Stimulated activated CD8-positive, alpha-beta memory T cell treated with anti-CD3 and anti-CD28 coated beads, Interleukin-2, amount 100 ng/mL, for 1 hour (primary cell): ENCODE results near the gene MCM3.

Experiments
- DNase-seq, 2 donors: peaks; one replicate each; pipeline ENCODE4 v3.0.0-alpha.2; 2020; ENCODE audit warnings: low read depth in 2 of 2

MCM3 gene

DNA sequence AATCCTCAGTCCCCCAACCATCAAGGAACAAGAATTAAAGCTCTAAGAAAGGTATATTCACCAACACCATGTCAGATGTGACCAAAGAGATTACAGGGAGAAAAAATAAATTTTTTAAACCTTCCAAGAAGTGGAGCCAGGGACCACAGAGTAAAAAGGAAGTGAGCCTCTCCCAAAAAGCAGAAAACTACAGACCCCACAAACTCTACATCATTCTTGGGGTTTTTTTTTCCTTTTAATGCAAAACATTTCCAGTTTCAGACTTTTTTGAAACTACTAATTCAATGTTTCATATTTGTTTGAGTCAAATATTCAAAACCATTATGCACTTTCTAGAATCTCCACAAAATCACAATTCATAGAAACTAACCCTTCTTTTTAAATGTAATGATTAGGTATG lies 33.4 kb downstream of the MCM3 start:
- no peak for DNase-seq

DNA sequence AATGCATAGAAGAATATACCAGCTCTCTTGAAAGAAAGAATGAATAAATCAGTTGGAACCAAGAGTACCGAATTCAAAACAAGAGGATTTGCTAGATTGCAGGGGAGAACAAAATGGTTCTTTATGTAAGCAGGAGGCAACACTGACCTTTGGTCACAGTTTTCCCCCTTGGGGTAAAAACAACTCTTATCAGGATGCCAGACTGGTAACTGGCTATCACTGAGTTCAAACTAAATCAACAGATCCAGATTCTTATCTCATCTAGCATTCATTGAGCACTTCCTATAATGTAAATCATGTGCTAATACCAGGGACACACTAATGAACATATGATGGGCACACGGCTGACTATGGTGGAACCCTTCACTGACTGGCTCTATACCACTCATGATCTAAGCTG lies 35.5 kb downstream of the MCM3 start:
- no peak for DNase-seq

DNA sequence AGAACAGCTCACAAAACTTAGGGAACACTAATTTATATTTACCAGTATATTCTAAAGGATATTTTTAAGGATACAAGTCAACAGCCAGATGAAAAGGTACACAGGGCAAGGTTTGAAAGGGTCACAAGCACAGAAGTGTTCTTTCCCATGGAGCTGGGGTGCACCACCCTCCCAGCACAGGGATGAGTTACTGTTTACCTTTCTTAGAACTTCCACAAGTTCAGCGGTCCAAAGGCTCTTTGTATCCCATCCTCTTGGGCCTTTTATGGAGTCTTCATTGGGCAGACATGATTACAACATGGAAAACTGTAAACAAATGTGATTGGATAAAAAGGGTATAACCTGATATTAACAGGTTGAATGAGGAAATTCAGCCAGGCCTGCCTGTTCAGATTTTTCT lies 39.1 kb downstream of the MCM3 start:
- no peak for DNase-seq

DNA sequence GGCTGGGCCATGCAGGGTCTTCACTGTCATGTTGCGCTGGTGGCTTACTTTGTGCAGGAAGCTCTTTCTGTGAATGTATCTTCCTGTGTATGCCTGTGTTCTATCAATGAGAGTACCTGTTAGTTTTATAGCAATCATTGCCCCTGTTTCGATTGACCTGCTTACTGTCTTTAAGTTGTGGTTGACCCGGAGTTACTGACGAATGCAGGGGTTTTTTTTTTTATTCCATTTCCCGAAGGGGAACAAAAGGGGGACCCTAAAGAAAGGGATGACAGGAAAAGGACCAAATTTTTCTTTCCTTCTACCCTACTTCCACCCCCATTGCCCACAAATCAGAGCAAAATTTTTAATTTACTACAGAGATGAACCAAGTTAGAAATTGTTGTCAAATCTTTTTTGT lies 40.1 kb downstream of the MCM3 start, which contains the start of gene IL17F:
Gene IL17F (minus strand): TSS at position 101 of the 400 bp plus-strand sequence. CDS start 71 bp downstream, at position 30.
- no peak for DNase-seq

DNA sequence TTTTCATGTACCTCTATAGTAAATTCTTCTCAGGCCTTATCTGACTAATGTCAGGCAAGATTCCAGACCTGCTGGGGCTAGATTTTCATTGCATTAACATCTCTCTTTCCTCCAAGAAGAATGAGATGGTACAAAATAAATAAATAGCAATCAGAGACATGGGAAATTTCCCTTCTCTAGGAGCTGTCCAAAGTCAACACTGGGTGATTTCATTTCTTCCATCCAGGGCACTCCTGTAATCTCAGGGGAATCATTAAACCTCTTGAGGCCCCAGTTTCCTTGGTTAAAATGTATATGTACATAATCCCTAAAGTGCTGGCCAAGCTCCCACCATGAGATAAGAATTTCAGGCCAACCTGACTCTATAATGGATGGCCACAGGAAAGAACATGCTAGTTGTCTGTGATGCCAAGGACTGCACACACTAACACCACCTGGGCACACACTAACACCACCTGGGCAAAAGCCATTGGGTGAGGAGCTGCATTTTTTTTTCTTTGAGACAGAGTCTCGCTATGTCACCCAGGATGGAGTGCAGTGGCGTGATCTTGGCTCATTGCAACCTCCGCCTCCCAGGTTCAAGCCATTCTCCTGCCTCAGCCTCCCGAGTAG lies 41.2 kb downstream of the MCM3 start:
- no peak for DNase-seq

DNA sequence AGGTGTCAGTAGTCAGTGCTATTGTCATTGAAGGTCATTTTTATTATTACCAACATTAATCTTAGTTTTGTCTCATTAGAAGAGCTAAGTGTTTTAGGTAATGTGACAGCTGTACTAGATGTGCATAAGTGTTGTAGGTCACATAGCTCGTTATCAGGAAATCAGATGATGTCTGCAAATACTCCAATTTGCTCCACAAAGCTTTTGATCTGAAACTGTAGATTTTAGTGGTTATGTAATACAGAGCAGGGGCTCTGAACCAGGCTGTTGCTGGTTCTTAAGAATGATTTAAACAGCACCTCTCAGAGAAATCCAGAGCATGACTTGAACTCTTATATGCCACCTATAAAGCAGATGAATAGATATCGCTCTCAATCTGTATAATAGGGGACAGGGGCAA lies 42.7 kb downstream of the MCM3 start:
- no peak for DNase-seq

DNA sequence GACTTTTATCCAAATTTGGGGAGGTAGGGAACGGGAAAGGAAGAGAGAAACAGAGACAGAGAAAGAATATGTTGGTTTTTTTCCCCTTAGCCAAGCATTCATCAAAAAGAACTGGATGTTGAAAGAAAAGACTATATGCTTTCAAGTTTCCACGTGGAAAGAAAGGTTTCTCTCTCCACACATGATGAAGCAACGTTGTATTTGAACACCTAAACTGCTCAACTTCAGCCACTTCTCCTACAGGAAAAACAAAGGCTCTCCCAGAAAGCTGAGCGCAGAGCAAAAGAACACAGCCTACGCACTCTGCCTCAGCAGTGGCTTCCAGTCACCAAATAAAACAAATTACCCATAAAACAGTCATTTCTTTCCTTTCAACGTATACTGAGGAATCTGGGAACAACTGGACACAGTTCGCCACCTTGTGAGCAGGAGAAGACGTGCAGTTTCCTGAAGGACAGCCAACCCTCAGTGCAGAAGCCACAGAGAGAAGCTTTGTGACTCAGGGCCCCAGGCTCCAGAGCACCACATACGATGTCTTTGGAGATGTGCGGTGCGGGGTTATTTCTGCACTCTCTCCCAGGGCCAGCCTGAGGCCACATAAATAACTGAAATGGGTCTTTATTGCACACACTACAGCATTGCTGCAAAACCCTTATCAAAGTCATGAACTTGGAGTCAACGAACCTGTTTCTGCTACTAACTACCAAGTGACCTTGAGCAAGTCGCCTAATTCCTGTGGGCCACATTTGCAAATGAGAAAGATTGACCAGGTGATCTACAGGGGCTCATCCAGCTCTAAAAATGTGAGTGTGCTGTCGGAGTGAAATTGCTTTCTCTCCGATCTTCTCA lies 50.3 kb downstream of the MCM3 start:
- DNase-seq, result no peak

DNA sequence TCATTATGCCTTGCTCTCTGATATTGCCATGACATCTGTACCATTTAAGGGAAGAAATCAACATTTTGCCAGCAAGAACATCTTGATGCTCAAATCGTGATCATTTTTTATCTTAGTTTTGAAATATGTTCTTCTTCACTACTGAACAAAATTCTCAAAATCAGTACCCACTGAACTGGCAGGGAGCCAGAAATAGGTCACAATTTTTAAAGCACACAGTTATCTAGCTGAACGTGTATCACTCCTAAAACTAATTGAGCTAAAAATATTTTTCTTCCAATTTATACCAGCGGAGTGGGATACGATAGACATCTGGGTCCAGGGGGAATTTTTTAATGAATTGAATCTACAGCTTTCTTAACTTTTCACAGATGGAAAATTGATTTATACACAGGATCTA lies 51.5 kb downstream of the MCM3 start:
- no peak for DNase-seq

DNA sequence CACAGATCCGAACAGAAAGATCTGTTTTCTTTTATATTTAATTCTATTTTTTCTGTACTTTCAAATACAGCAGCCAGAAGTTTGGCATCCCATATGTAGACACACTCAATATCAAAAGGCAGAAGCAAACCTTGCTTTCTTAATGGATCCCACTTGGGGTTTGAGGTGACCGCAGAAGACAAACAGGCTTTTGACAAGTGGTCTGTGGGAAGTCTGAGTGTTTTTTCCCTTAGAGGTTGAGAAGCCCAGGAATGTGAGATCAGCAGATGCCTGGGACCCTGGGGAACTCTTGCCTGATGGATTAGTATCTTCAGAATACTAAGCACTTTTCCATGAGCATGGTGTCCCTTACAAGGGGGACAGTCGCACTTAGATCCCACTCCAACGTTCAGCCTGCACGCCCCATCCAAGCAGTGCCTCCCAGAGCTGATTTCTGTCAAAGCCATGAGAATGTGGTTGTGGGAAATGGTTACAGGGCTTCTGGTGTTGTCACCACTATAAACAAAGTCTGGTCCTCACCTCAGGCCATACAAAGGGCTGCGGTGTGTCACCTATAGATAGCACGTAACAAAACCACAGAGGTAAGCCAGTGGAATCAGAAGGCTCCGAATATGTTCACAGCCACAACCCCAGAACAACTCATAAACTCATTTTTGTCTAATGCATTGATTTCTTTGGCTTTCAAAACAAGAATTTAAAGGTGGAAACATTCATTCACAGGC lies 53.0 kb downstream of the MCM3 start:
- no peak for DNase-seq

DNA sequence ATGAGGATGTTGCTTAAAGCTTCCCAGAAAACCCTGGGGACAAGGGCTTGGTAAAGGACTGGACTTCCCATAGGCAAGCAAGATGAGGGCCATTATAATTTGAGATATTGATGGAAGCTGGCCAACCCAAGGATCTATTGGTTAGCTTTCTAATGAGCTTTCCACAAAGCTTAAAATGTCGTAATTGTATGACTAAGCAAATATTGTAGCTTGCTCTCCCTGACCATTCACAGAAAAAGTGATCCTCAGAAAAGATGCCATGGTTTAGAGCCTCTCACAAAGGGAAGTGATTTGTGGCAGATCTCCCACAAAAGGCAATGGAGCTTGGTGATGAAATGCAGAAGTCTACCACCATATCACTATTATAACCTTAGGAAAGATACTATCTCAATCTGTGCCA lies 53.9 kb downstream of the MCM3 start:
- no peak for DNase-seq

DNA sequence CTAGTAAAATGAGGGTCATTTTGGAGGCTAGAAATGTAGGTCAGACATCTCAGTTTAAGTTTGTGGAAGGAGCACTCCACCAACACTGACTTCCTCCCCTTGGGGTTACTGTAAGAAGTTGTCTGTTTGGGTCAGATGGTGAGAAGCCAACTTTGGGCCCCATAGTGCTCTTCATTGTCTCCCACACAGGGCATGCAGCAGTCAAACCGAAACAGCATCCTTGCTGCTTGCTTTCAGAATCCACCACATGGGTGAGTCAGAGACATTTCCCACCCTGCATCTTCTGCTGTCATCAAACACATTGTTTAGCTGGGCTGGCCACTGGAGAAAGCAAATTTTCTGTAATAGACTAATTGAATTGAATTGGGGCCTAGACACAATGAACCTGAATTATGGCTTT lies 57.0 kb downstream of the MCM3 start:
- DNase-seq, result no peak

DNA sequence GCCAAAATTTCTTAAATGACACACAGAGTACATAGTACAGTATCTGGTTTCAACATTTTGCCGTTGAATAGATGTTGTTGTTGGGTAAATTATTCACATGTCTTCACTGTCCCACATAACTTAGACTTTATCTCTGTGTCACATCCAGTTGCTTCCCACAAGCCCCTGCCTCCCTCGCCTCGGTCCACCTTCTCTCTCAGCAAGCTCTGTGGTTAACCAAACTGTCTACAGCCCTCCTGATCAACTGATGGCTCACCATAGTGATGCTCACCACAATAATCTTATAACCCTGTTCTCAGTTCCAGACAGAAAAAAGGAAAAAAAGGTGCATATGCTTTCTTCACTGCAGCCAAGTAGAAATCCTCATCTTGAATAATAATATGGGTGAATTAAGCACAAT lies 63.2 kb downstream of the MCM3 start:
- no peak for DNase-seq

DNA sequence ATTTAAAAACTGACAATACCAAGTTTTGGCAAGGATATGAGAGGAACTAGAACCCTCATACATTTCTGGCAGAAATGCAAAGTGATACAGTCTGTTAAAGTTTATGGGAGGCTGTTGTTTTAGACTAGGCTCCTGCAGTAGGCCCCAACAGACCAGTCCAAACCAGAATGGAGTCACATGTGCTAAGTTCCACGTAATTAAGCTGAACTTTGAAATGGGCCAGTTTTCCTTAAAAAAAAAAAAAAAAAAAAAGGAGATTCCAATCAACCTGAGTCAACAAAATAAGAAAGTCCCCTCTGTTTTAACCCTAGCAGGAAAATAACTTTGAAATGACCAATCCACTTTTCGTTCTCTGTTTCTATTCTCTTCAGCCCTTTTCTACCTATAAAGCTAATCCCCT lies 66.8 kb downstream of the MCM3 start:
- no peak for DNase-seq

DNA sequence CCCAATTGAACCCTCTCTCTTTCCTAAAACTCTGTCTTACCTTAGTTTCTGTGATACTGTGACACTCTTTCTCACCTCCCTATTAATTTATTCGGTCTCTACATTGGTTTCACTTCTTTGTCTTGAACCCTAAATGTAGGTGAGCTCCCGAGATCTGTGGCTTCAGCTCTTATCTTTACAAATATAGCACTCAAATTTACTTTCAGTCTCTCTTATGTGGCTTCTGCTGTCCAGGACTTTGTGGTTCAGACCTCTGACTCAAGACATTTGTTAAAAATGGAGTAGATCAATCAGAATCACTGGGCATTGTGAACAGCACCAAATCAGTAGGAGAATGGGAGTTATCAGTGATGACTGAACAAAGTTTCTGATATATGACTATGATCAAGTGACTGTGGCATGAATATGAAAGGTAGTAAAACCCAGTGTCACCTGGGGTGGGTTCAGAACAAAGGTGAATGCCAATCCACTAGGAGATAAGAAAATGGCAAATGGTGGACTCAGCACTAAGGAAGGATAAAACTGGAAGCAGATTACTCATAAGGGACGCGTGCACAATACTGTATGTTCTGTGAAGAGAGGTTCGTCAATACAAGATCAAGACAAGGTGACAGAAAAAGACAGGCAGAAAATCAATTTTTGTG lies 67.5 kb downstream of the MCM3 start:
- DNase-seq, result no peak

DNA sequence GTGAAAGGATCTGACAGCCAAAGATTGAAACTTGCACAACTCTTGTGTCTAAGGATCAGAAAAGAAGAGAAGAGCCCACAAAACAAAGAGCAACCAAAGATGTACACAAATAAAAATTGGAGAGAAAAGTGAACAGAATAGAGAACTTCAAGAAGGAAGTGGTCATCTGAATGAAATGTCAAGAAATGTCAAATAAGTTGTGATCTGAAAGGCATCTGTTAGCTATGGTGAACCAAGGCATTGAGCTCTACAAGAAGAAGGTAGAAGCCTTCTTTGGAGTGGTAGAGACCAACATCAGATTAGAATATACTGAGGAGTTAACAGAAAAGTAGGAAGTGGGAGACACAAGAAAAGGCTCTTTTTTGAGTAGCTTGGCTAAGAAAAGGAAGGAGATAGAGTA lies 68.8 kb downstream of the MCM3 start:
- no peak for DNase-seq
